Keratinocyte (primary cell): ENCODE data around the gene SUSD3.

ENCODE experiments used
- CTCF ChIP-seq, 3 experiments: IDR thresholded peaks in 1 of 3; conservative IDR thresholded peaks in 1 of 3; optimal IDR thresholded peaks in 1 of 3; 2 replicates in 2 of 3; 3 replicates in 1 of 3; pipeline versions ENCODE3 to v1.5.1; 2011; ENCODE audit warnings: low read length in 3 of 3, mild to moderate bottlenecking in 3 of 3, moderate library complexity in 2 of 3, control low read depth in 1 of 3, inconsistent platforms in 1 of 3; ENCODE audit not compliant: insufficient read depth in 2 of 3; ENCODE audit errors: extremely low read depth in 1 of 3
- EZH2 ChIP-seq: IDR thresholded peaks from one replicate; pipeline ENCODE4 v1.6.1; 2012; ENCODE audit warnings: inconsistent platforms, mild to moderate bottlenecking, low read length, moderate library complexity

GRCh38 chr9:93033531-93033930 lies 25.0 kb upstream of the SUSD3 start:
- TF ChIP-seq CTCF (optimal IDR thresholded peaks at IDR 0.05 in 1 of 3, IDR thresholded peaks at IDR 0.05 in 1 of 3, conservative IDR thresholded peaks at IDR 0.05 in 1 of 3; ENCODE audit: extremely low read depth in 1 of 3, insufficient read depth in 2 of 3, low read length in 3 of 3), result no peak
- no peak for TF ChIP-seq EZH2
